HFFc6 (cell line): ENCODE data around the gene SNX24. TPM values are rescaled to one million over a fixed set of nuclear protein-coding genes. Genes with fewer than 3 reads are reported as not detected.
A peak's percentile ranks its signal among the peaks of the same experiment; 100 is the strongest.
"Not testable (repeated sequence)": the region's sequence is repeated elsewhere in the genome, so short reads cannot be mapped to it uniquely, and the experiment has no call there.

Source experiments
- DNase-seq: peaks from one replicate; pipeline ENCODE4 v3.0.0-alpha.2; 2018
- H3K27ac Mint-ChIP-seq: 2 replicates; pipeline ENCODE4 v1.8.0; 2020; ENCODE audit warnings: mild to moderate bottlenecking, mixed read lengths
- H3K27me3 Mint-ChIP-seq: 2 replicates; pipeline ENCODE4 v1.8.0; 2021; ENCODE audit warnings: mild to moderate bottlenecking, moderate library complexity, mixed read lengths; ENCODE audit not compliant: insufficient read depth
- H3K36me3 Mint-ChIP-seq: 2 replicates; pipeline ENCODE4 v1.8.0; 2021; ENCODE audit warnings: low read depth, mixed read lengths
- H3K4me1 Mint-ChIP-seq: 2 replicates; pipeline ENCODE4 v1.8.0; 2020; ENCODE audit warnings: low read depth, mixed read lengths
- H3K4me3 Mint-ChIP-seq: 2 replicates; pipeline ENCODE4 v1.8.0; 2020; ENCODE audit warnings: mild to moderate bottlenecking, moderate library complexity, mixed read lengths
- H3K9me3 Mint-ChIP-seq: 2 replicates; pipeline ENCODE4 v1.8.0; 2020; ENCODE audit warnings: mild to moderate bottlenecking, mixed read lengths
- CTCF ChIP-seq: fragments of 200-600 bp; sonication (generic); IDR thresholded peaks from 2 replicates; pipeline ENCODE4 v1.5.0; 2021; ENCODE audit warnings: antibody characterized with exemption, mild to moderate bottlenecking
- total RNA-seq, 6 experiments: library from RNA; stranded (reverse); fragmentation: NEBNext Ultra II Directional; extraction: Animal tissue kit (Norgen Biotek cat#: 25700); gene quantifications; 2 replicates in 1 of 6; 3 replicates in 5 of 6; pipeline ENCODE4 v1.2.3, GENCODE V29; 2021

Gene SNX24
- total RNA-seq, 6 experiments from 2014 or later = 19.7 to 24.1 (median 21.9) TPM

DNA sequence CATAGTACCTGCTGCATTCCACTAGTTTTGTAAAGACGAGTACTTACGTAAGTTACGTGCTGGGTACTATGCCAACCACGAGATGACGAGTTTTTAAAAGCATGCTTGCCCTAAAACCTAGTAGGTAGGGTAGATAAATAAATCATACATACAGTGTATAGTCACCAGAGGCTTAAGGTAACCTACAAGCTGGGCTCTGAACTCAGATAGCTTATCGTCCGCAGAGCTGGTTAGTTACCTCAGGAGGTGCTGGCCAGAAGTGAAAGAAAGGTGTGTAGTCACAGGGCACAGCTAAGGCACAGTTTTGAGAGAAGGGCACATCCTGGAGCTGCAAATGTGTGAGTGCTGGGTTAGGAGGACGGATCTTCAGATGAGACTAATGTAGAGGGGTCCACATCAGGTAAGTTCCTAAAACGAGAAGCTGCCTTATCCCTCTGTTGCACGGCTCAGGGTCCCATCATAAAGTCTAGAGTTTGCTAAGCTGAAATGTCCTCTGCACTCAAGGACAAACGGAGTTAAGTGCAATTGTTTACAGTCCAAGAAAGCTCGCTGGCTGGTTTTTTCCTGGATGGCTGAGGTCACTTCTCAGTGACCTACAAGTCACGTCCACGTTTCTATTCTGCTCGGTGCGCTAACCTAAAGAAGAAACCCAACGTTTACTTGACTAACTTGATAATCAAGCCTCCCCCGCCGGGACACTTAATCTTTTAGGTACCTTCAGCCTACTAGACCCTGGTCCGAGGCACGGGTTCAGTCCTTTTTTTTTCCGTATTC lies 1.1 kb upstream of the SNX24 start:
- no peak for DNase-seq
- no peaks in the 10 kb centered on the region for H3K9me3 Mint-ChIP-seq
- H3K4me1 Mint-ChIP-seq = peaks cover 42% of the 10 kb centered on the region
- no peak for TF ChIP-seq CTCF
- peak overlapping the region; percentile 95 for H3K27ac Mint-ChIP-seq
- H3K4me3 Mint-ChIP-seq = peak overlapping the region; percentile 95
- no peaks in the 10 kb centered on the region for H3K36me3 Mint-ChIP-seq
- H3K27me3 Mint-ChIP-seq = no peaks in the 10 kb centered on the region

DNA sequence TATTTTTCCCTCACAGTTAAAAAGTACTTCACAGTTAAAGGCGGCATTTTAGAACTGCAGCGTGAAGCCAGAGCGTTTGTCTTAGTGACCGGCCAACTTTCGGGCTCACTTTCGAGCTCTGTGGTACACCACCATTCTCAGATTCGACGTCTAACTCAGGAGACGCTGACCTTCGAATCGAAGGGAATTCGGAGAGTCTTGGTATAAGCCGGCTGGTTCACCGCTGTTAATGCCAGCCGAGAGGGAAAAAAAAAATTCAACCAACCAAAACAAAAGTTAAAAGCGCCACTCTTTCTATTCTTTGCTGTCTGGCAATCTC lies 544 bp upstream of the SNX24 start:
- DNase-seq = no peak
- peak overlapping the region; percentile 95 for H3K27ac Mint-ChIP-seq
- no peaks in the 10 kb centered on the region for H3K27me3 Mint-ChIP-seq

GRCh38 chr5:122846051-122846550 lies 688 bp downstream of the SNX24 start:
- peak; percentile 55 for DNase-seq
- H3K4me3 Mint-ChIP-seq = peak overlapping the region; percentile 92
- no peaks in the 10 kb centered on the region for H3K36me3 Mint-ChIP-seq
- H3K9me3 Mint-ChIP-seq = no peaks in the 10 kb centered on the region
- no peaks in the 10 kb centered on the region for H3K27me3 Mint-ChIP-seq
- H3K4me1 Mint-ChIP-seq = peaks cover 53% of the 10 kb centered on the region
- no peak for TF ChIP-seq CTCF
- H3K27ac Mint-ChIP-seq = peak overlapping the region; percentile 89

More for the DNA sequence above, 544 bp upstream of the SNX24 start:
- no peak for TF ChIP-seq CTCF
- Mint-ChIP-seq H3K4me3 (peak overlapping the region; percentile 95), H3K4me1 (peaks cover 45% of the 10 kb centered on the region), H3K36me3 (no peaks in the 10 kb centered on the region), H3K9me3 (no peaks in the 10 kb centered on the region)

DNA sequence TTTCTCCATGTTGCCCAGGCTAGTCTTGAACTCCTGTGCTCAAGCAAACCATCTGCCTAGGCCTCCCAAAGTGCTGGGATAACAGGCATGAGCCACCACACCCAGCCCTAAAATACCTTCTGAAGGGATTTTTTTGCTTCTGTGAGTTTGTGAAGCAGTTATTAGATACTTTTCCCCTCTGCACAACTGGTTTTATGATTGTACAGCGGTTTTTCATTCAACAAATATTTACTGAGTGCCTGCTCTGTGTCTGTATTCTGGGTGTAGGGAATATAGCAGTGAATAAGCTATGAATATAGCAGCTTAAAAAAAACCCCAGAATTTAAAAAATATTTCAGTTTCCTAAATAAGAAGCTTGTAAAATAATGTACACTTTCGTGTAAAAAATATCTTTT lies 2.3 kb downstream of the SNX24 start:
- peak overlapping the region; percentile 92; the same call in 1 of the 2 replicates for H3K4me3 Mint-ChIP-seq
- DNase-seq = no peak
- no peaks in the 10 kb centered on the region for H3K9me3 Mint-ChIP-seq
- TF ChIP-seq CTCF = no peak
- H3K36me3 Mint-ChIP-seq = no peaks in the 10 kb centered on the region; the same call in 1 of the 2 replicates
- peaks cover 53% of the 10 kb centered on the region for H3K4me1 Mint-ChIP-seq
- H3K27me3 Mint-ChIP-seq = no peaks in the 10 kb centered on the region
- H3K27ac Mint-ChIP-seq = no peak overlapping the region; the same call in 1 of the 2 replicates

- TF ChIP-seq CTCF = no peak
- Mint-ChIP-seq H3K4me1 (peaks cover 44% of the 10 kb centered on the region), H3K9me3 (no peaks in the 10 kb centered on the region), H3K36me3 (no peaks in the 10 kb centered on the region; the same call in 1 of the 2 replicates), H3K4me3 (no peak overlapping the region), H3K27ac (peak overlapping the region; percentile 49), H3K27me3 (no peaks in the 10 kb centered on the region)
- no peak for DNase-seq
Observed at GRCh38 chr5:122849771-122850170, 4.4 kb downstream of the SNX24 start.

- H3K4me3 Mint-ChIP-seq = not testable (repeated sequence)
Observed at GRCh38 chr5:122857538-122857937, 12.1 kb downstream of the SNX24 start.

More at GRCh38 chr5:122857538-122857937, 12.1 kb downstream of the SNX24 start:
- not testable (repeated sequence) for H3K4me1 Mint-ChIP-seq, H3K9me3 Mint-ChIP-seq, H3K27ac Mint-ChIP-seq, H3K27me3 Mint-ChIP-seq, DNase-seq
- H3K36me3 Mint-ChIP-seq = peaks cover 27% of the 10 kb centered on the region
